ENCODE data around the gene CYP4F2. TPM values are rescaled to one million over a fixed set of nuclear protein-coding genes. Genes with fewer than 3 reads are reported as not detected.

CYP4F2 gene
- total and polyA plus RNA-seq, 4 donors = 7.7 to 186 (median 85.2) TPM

DNA sequence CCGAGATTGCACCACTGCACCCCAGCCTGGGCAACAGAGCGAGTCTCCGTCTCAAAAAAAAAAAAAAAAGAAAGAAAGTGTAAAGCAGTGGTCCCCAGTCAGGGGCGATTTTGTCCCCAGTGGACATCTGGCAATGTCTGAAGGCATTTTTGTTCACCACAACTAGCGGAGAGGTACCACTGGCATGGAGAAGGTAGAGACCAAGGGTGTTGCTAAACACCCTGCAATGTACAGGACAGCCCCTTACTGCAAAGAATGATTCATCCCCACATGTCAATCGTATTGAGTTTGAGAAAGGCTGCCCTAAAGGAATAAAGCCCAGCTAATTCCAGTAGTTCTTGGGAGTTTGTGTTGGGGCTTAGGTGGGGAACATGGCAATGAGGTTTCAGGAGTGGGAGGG lies 38.7 kb downstream of the CYP4F2 start:
- no peaks in the 10 kb centered on the region for H3K36me3 ChIP-seq (ENCODE audit: control insufficient read depth in 4 of 4, insufficient read depth in 3 of 4, low read depth in 1 of 4, low read length in 3 of 4)
- DNase-seq (ENCODE audit: low spot score) = no peak

DNA sequence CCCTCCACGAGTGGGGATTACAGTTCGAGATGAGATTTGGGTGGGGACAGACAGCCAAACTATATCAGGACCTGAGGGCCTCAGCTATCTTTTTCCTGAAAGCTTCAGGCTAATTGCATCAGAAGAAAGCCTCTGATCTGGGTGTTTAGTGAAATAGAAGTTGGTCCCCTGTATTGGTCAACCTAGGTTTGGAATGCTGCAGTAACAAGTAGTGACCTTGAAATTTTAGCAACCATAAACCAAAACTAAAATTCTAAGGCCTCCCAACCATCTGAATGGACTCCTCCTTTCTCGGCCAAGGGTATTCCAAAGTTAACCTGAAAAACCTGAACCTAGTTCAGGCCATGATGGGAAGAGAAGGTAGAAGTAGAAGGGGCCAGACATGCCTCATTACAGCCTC lies 47.5 kb downstream of the CYP4F2 start:
- 87% methylated on average over 3 of the region's 3 CpGs for WGBS
- TF ChIP-seq FOXA2 (IDR thresholded peaks at IDR 0.05) (no peak), RAD21 (IDR thresholded peaks at IDR 0.05) (no peak), GABPA (IDR thresholded peaks at IDR 0.05 in 1 of 2, conservative IDR thresholded peaks at IDR 0.05 in 1 of 2) (no peak), HNF4A (conservative IDR thresholded peaks at IDR 0.05) (no peak), TAF1 (conservative IDR thresholded peaks at IDR 0.05) (no peak)
- TF ChIP-seq, protein P1, sequence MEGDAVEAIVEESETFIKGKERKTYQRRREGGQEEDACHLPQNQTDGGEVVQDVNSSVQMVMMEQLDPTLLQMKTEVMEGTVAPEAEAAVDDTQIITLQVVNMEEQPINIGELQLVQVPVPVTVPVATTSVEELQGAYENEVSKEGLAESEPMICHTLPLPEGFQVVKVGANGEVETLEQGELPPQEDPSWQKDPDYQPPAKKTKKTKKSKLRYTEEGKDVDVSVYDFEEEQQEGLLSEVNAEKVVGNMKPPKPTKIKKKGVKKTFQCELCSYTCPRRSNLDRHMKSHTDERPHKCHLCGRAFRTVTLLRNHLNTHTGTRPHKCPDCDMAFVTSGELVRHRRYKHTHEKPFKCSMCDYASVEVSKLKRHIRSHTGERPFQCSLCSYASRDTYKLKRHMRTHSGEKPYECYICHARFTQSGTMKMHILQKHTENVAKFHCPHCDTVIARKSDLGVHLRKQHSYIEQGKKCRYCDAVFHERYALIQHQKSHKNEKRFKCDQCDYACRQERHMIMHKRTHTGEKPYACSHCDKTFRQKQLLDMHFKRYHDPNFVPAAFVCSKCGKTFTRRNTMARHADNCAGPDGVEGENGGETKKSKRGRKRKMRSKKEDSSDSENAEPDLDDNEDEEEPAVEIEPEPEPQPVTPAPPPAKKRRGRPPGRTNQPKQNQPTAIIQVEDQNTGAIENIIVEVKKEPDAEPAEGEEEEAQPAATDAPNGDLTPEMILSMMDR (IDR thresholded peaks at IDR 0.05; ENCODE audit: low read depth, low read length, missing input control) = no peak
- H3K4me1 ChIP-seq (ENCODE audit: control insufficient read depth in 4 of 4, insufficient read depth in 4 of 4, low read length in 3 of 4) = no peaks in the 10 kb centered on the region
- H3K9ac ChIP-seq (ENCODE audit: low read depth in 1 of 2, low read length in 2 of 2) = no peak overlapping the region
- no peak for DNase-seq (ENCODE audit: low spot score)
- no peak overlapping the region for H3K4me3 ChIP-seq (ENCODE audit: low read depth in 1 of 3, low read length in 3 of 3)
- H3K27ac ChIP-seq (ENCODE audit: low read depth in 1 of 2, low read length in 2 of 2) = no peak overlapping the region
- H3K9me3 ChIP-seq (ENCODE audit: control insufficient read depth in 4 of 4, low read length in 3 of 4) = no peaks in the 10 kb centered on the region
- no peaks in the 10 kb centered on the region for H3K36me3 ChIP-seq (ENCODE audit: control insufficient read depth in 4 of 4, insufficient read depth in 3 of 4, low read depth in 1 of 4, low read length in 3 of 4)
- H3K27me3 ChIP-seq (ENCODE audit: control insufficient read depth in 4 of 4, insufficient read depth in 4 of 4, low read length in 3 of 4) = no peaks in the 10 kb centered on the region

More for the DNA sequence above, 38.7 kb downstream of the CYP4F2 start:
- Histone ChIP-seq H3K4me3 (ENCODE audit: low read depth in 1 of 3, low read length in 3 of 3) (no peak overlapping the region), H3K27ac (ENCODE audit: low read depth in 1 of 2, low read length in 2 of 2) (no peak overlapping the region), H3K9me3 (ENCODE audit: control insufficient read depth in 4 of 4, low read length in 3 of 4) (no peaks in the 10 kb centered on the region), H3K27me3 (ENCODE audit: control insufficient read depth in 4 of 4, insufficient read depth in 4 of 4, low read length in 3 of 4) (no peaks in the 10 kb centered on the region), H3K9ac (ENCODE audit: low read depth in 1 of 2, low read length in 2 of 2) (no peak overlapping the region), H3K4me1 (ENCODE audit: control insufficient read depth in 4 of 4, insufficient read depth in 4 of 4, low read length in 3 of 4) (no peaks in the 10 kb centered on the region)
- TF ChIP-seq, protein P2, sequence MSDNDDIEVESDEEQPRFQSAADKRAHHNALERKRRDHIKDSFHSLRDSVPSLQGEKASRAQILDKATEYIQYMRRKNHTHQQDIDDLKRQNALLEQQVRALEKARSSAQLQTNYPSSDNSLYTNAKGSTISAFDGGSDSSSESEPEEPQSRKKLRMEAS (IDR thresholded peaks at IDR 0.05) = no peak
- TF ChIP-seq HNF4A (conservative IDR thresholded peaks at IDR 0.05) (no peak), GABPA (IDR thresholded peaks at IDR 0.05 in 1 of 2, conservative IDR thresholded peaks at IDR 0.05 in 1 of 2) (no peak), FOXA2 (IDR thresholded peaks at IDR 0.05) (no peak), JUND (IDR thresholded peaks at IDR 0.05) (no peak), TAF1 (conservative IDR thresholded peaks at IDR 0.05) (no peak), EGR1 (IDR thresholded peaks at IDR 0.05; ENCODE audit: low read depth in 2 of 2) (no peak), FOXA1 (IDR thresholded peaks at IDR 0.05) (no peak), NR2F2 (IDR thresholded peaks at IDR 0.05) (no peak), RAD21 (IDR thresholded peaks at IDR 0.05) (no peak), HNF4G (IDR thresholded peaks at IDR 0.05) (no peak), YY1 (IDR thresholded peaks at IDR 0.05) (no peak)
- TF ChIP-seq, protein P3, sequence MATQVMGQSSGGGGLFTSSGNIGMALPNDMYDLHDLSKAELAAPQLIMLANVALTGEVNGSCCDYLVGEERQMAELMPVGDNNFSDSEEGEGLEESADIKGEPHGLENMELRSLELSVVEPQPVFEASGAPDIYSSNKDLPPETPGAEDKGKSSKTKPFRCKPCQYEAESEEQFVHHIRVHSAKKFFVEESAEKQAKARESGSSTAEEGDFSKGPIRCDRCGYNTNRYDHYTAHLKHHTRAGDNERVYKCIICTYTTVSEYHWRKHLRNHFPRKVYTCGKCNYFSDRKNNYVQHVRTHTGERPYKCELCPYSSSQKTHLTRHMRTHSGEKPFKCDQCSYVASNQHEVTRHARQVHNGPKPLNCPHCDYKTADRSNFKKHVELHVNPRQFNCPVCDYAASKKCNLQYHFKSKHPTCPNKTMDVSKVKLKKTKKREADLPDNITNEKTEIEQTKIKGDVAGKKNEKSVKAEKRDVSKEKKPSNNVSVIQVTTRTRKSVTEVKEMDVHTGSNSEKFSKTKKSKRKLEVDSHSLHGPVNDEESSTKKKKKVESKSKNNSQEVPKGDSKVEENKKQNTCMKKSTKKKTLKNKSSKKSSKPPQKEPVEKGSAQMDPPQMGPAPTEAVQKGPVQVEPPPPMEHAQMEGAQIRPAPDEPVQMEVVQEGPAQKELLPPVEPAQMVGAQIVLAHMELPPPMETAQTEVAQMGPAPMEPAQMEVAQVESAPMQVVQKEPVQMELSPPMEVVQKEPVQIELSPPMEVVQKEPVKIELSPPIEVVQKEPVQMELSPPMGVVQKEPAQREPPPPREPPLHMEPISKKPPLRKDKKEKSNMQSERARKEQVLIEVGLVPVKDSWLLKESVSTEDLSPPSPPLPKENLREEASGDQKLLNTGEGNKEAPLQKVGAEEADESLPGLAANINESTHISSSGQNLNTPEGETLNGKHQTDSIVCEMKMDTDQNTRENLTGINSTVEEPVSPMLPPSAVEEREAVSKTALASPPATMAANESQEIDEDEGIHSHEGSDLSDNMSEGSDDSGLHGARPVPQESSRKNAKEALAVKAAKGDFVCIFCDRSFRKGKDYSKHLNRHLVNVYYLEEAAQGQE (IDR thresholded peaks at IDR 0.05) = no peak
- TF ChIP-seq, protein P1 (IDR thresholded peaks at IDR 0.05; ENCODE audit: low read depth, low read length, missing input control) = no peak
- TF ChIP-seq, protein P4, sequence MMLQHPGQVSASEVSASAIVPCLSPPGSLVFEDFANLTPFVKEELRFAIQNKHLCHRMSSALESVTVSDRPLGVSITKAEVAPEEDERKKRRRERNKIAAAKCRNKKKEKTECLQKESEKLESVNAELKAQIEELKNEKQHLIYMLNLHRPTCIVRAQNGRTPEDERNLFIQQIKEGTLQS (IDR thresholded peaks at IDR 0.05) = no peak
- TF ChIP-seq, protein P5, sequence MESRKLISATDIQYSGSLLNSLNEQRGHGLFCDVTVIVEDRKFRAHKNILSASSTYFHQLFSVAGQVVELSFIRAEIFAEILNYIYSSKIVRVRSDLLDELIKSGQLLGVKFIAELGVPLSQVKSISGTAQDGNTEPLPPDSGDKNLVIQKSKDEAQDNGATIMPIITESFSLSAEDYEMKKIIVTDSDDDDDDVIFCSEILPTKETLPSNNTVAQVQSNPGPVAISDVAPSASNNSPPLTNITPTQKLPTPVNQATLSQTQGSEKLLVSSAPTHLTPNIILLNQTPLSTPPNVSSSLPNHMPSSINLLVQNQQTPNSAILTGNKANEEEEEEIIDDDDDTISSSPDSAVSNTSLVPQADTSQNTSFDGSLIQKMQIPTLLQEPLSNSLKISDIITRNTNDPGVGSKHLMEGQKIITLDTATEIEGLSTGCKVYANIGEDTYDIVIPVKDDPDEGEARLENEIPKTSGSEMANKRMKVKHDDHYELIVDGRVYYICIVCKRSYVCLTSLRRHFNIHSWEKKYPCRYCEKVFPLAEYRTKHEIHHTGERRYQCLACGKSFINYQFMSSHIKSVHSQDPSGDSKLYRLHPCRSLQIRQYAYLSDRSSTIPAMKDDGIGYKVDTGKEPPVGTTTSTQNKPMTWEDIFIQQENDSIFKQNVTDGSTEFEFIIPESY (IDR thresholded peaks at IDR 0.05) = no peak
- WGBS = 75% methylated on average over 6 of the region's 6 CpGs

Data from liver (tissue), 9 donors.